ENCODE data around the gene RBM19. TPM values are rescaled to one million over a fixed set of nuclear protein-coding genes. Genes with fewer than 3 reads are reported as not detected.

Gene RBM19
- total RNA-seq, 1 donor, result 22.6 TPM

DNA sequence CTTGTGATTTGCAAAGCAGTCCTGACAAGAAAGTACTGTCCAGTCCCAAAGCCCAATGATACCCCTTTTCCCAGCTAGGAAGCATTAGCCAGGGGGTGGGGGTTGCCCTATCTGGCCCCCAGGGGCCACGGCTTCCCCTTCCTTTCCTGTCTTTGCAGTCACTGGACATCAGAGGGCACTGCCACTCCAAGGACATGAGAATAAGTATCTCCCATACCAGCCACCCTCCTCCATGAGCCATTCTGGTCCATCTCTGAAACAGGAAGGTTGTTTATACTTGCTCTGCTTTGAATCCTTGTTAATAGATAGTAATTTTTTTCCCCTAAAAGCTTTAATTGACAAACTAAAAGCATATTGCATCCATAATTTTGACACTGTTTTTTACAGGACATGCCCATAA is 29.7 kb downstream of the RBM19 start:
- DNase-seq (ENCODE audit: low read depth), result no peak
- TF ChIP-seq, protein P1, sequence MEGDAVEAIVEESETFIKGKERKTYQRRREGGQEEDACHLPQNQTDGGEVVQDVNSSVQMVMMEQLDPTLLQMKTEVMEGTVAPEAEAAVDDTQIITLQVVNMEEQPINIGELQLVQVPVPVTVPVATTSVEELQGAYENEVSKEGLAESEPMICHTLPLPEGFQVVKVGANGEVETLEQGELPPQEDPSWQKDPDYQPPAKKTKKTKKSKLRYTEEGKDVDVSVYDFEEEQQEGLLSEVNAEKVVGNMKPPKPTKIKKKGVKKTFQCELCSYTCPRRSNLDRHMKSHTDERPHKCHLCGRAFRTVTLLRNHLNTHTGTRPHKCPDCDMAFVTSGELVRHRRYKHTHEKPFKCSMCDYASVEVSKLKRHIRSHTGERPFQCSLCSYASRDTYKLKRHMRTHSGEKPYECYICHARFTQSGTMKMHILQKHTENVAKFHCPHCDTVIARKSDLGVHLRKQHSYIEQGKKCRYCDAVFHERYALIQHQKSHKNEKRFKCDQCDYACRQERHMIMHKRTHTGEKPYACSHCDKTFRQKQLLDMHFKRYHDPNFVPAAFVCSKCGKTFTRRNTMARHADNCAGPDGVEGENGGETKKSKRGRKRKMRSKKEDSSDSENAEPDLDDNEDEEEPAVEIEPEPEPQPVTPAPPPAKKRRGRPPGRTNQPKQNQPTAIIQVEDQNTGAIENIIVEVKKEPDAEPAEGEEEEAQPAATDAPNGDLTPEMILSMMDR (IDR thresholded peaks at IDR 0.05; ENCODE audit: insufficient read depth, low read length), result no peak
- no peak overlapping the region for H3K4me3 ChIP-seq (ENCODE audit: low read depth, low read length)

DNA sequence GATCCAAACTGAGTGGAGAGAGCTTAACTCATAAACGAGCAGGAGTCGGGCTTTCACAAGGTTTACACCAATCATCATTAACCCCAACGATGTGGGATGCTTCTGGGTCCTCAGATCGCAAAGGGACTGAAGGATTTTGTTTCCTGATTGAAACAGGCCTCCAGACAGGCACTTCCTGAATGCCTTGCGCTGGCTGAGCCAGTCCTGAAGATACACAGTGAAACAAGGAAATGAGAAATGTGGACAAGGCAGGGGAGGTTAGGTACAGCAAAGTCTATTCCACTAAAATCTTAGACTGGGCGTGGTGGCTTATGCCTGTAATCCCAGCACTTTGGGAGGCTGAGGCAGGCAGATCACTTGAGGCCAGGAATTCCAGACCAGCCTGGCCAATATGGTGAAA is 30.7 kb downstream of the RBM19 start:
- no peak for DNase-seq (ENCODE audit: low read depth)
- TF ChIP-seq, protein P1 (IDR thresholded peaks at IDR 0.05; ENCODE audit: insufficient read depth, low read length), result no peak
- H3K4me3 ChIP-seq (ENCODE audit: low read depth, low read length), result no peak overlapping the region

DNA sequence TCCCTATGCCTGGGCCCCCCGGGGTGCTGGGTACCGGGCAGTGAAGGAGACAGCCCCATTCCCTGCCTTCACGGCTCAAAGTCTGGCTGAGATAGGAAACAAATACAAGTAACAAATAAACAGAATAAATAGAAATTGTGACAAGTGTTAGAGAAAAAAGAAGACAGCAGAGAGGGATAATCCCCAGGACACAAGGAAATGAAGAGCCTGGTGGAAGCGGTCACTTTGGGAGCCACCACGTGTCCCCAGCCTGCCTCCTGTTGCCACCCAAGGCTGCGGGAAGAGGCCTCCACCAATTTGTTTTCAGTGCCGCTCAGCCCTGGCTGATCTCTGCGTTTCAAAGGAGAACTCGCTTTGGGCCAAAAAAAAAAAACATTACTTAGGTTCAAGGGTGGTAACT is 31.2 kb downstream of the RBM19 start:
- TF ChIP-seq, protein P1 (IDR thresholded peaks at IDR 0.05; ENCODE audit: insufficient read depth, low read length), result no peak

DNA sequence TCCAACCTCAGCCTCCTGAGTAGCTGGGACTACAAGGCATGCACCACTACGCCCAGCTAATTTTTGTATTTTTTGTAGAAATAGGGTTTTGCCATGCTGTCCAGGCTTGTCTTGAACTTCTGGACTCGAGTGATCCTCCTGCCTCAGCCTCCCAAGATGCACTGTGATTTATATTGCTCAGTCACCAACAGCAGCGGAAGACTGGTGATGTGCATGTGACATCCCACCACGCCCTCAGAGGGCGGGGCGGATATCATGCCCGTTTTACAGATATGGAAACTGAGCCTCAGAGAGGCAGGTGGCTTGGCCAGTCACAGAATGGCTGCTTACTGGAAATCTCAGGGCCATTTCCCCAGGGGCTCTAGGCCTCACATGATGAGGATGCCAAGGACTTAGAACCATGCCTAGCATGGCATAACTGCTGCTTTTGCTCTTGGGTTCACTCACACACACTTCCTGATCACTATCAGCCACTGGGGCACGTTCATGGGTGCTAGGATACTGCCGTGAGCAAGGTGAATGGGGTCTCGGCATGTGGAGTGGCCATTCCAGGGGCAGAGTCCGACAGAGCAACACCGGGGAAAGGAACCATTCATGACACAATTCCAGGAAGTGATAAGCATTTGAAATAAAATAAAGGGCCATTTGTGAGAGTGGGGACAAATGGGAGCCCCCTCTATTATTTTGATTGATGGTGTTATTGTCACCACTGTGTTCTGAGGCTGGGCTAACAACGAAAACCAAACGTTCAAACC is 31.9 kb downstream of the RBM19 start:
- H3K4me3 ChIP-seq (ENCODE audit: low read depth, low read length), result no peak overlapping the region
- TF ChIP-seq, protein P1 (IDR thresholded peaks at IDR 0.05; ENCODE audit: insufficient read depth, low read length), result no peak
- DNase-seq (ENCODE audit: low read depth), result no peak

More for the DNA sequence above, 31.2 kb downstream of the RBM19 start:
- no peak overlapping the region for H3K4me3 ChIP-seq (ENCODE audit: low read depth, low read length)
- DNase-seq (ENCODE audit: low read depth), result no peak

DNA sequence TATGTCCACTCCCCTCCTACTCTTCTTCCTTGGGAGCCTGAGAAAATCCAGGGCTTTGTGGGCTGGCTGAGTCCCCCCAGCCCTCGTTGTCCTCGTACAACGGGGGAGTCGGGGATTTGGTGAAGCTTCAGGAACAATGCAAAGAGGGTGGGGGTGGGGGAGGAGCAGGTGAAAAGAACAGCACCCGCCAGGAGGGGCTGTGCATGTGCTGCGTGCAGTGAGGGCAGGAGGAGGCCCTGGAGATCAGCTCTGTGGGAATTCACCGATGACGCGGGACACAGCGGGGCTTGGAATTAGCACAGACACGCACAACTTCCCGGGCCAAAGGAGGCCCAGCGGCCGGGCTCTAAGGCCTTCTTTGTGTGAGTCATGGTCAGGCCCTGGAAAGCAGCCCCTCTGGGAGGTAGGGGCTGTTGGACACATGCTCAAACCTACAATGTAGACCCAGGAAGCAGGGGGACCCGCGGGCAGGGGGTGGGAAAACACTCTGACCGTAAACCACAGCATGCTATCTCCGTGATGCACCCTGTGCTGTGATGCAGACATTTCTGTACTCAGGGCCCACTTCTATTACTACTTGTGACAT is 32.8 kb downstream of the RBM19 start:
- TF ChIP-seq, protein P1 (IDR thresholded peaks at IDR 0.05; ENCODE audit: insufficient read depth, low read length), result no peak
- DNase-seq (ENCODE audit: low read depth), result peak; percentile 62
- no peak overlapping the region for H3K4me3 ChIP-seq (ENCODE audit: low read depth, low read length)

DNA sequence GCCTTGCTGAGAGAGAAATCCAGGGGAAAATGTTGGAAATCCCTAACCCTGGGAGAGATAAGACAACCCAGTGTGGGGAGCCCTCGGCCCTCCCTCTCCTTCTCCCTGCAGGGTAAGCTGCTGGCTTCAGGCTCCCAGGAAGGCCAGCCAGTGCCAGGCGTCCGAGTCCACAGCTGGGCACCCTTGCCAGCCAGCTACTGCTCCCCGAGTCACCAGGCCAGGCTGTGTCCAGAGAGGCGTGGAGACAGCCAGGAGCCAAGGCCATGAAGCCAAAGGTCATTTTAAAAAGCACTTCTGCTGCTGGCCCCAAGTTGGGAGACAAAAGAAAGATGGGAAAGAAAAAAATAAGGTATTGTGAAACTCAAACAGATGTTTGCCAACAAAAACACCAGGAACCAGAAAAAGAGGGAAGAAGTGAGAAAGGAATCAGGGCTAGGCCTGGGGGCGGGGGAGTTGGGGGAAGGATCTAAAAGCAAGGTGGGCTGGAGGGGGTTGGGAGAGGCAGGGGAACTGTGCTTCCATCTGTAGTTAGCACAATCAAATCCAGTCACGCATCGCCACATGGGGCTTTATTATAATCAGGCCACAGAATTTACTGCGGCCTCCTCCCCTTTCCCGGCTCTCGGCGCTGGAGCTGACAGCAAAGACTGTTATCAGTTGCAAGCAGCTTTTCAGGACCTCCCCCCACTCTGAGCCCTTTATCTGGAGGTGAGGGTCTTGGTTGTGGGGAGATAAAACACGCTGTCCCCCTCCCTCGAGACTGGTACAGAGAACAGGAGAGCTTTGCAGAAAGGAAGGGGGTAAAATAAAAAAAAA is 33.5 kb downstream of the RBM19 start:
- TF ChIP-seq, protein P1 (IDR thresholded peaks at IDR 0.05; ENCODE audit: insufficient read depth, low read length), result no peak
- DNase-seq (ENCODE audit: low read depth), result peak; percentile 61
- no peak overlapping the region for H3K4me3 ChIP-seq (ENCODE audit: low read depth, low read length)

Data from fibroblast of the aortic adventitia (primary cell).